ENCODE measurements around the gene SMAD6.

Gene SMAD6

GRCh38 chr15:66820481-66821176, 118.6 kb downstream of the SMAD6 start:
- Histone ChIP-seq H3K4me2 (no peak overlapping the region), H3K27ac (no peak overlapping the region), H4K20me1 (ENCODE audit: insufficient read depth) (no peaks in the 10 kb centered on the region), H3K4me1 (ENCODE audit: low read depth, poor library complexity, severe bottlenecking) (no peaks in the 10 kb centered on the region), H3K79me2 (ENCODE audit: insufficient read depth, low read depth) (no peaks in the 10 kb centered on the region), H3K36me3 (ENCODE audit: insufficient read depth) (no peaks in the 10 kb centered on the region), H3K4me3 (IDR thresholded peaks at IDR 0.05; ENCODE audit: insufficient read depth, low read depth, low read length) (no peak overlapping the region), H2AFZ (ENCODE audit: low read depth) (no peak overlapping the region), H3K27me3 (ENCODE audit: insufficient read depth, low read depth) (no peaks in the 10 kb centered on the region), H3K9ac (no peak overlapping the region)
- TF ChIP-seq CTCF (conservative IDR thresholded peaks at IDR 0.05; ENCODE audit: low read depth, low read length) = no peak

GRCh38 chr15:66821307-66821706, 119.3 kb downstream of the SMAD6 start:
- H3K4me3 ChIP-seq (IDR thresholded peaks at IDR 0.05; ENCODE audit: insufficient read depth, low read depth, low read length) = no peak overlapping the region
- no peak overlapping the region for H3K4me2 ChIP-seq
- no peaks in the 10 kb centered on the region for H3K79me2 ChIP-seq (ENCODE audit: insufficient read depth, low read depth)
- no peak overlapping the region for H3K9ac ChIP-seq
- TF ChIP-seq CTCF (conservative IDR thresholded peaks at IDR 0.05; ENCODE audit: low read depth, low read length) = no peak
- H2AFZ ChIP-seq (ENCODE audit: low read depth) = no peak overlapping the region
- no peaks in the 10 kb centered on the region for H3K36me3 ChIP-seq (ENCODE audit: insufficient read depth)
- no peaks in the 10 kb centered on the region for H3K27me3 ChIP-seq (ENCODE audit: insufficient read depth, low read depth)
- H3K27ac ChIP-seq = no peak overlapping the region
- no peaks in the 10 kb centered on the region for H4K20me1 ChIP-seq (ENCODE audit: insufficient read depth)
- no peaks in the 10 kb centered on the region for H3K4me1 ChIP-seq (ENCODE audit: low read depth, poor library complexity, severe bottlenecking)

GRCh38 chr15:66822114-66822513, 120.1 kb downstream of the SMAD6 start:
- no peaks in the 10 kb centered on the region for H3K4me1 ChIP-seq (ENCODE audit: low read depth, poor library complexity, severe bottlenecking)
- no peak overlapping the region for H3K27ac ChIP-seq
- H3K9ac ChIP-seq = no peak overlapping the region
- H4K20me1 ChIP-seq (ENCODE audit: insufficient read depth) = no peaks in the 10 kb centered on the region
- H3K4me2 ChIP-seq = no peak overlapping the region
- H3K4me3 ChIP-seq (IDR thresholded peaks at IDR 0.05; ENCODE audit: insufficient read depth, low read depth, low read length) = no peak overlapping the region
- no peak overlapping the region for H2AFZ ChIP-seq (ENCODE audit: low read depth)
- no peaks in the 10 kb centered on the region for H3K27me3 ChIP-seq (ENCODE audit: insufficient read depth, low read depth)
- no peak for TF ChIP-seq CTCF (conservative IDR thresholded peaks at IDR 0.05; ENCODE audit: low read depth, low read length)
- H3K36me3 ChIP-seq (ENCODE audit: insufficient read depth) = no peaks in the 10 kb centered on the region
- H3K79me2 ChIP-seq (ENCODE audit: insufficient read depth, low read depth) = no peaks in the 10 kb centered on the region

GRCh38 chr15:66822576-66822975, 120.5 kb downstream of the SMAD6 start:
- Histone ChIP-seq H3K9ac (no peak overlapping the region), H3K4me3 (IDR thresholded peaks at IDR 0.05; ENCODE audit: insufficient read depth, low read depth, low read length) (no peak overlapping the region), H2AFZ (ENCODE audit: low read depth) (no peak overlapping the region), H3K4me2 (no peak overlapping the region), H3K36me3 (ENCODE audit: insufficient read depth) (no peaks in the 10 kb centered on the region), H3K79me2 (ENCODE audit: insufficient read depth, low read depth) (no peaks in the 10 kb centered on the region), H3K27me3 (ENCODE audit: insufficient read depth, low read depth) (no peaks in the 10 kb centered on the region), H3K27ac (no peak overlapping the region), H3K4me1 (ENCODE audit: low read depth, poor library complexity, severe bottlenecking) (no peaks in the 10 kb centered on the region), H4K20me1 (ENCODE audit: insufficient read depth) (no peaks in the 10 kb centered on the region)
- TF ChIP-seq CTCF (conservative IDR thresholded peaks at IDR 0.05; ENCODE audit: low read depth, low read length) = no peak

Measured in KMS-11 (cell line).